ENCODE results near the gene HTT. TPM values are rescaled to one million over a fixed set of nuclear protein-coding genes. Genes with fewer than 3 reads are reported as not detected.

The HTT gene
- total RNA-seq, 1 experiment from 2014 or later, result 64.4 TPM

DNA sequence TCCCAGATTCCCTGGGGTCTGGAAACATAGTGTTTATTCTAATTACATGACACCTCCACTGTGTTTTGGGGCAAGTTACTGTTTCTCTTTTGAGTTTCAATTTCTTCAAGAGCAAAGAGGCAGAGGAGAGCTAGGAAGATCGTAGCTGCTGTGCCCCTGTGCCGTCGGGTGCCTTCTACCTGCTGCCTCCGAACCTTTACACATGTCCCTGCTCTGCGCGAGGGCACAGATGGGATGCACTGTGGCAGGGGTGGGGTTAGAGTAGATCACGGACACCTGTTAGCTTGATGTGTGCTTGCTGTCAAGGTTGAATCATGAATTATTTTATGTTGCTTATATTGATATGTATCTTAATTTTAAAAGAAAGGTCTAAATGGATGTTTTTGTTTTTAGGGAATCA is 103.4 kb downstream of the HTT start:
- Histone ChIP-seq H3K79me2 (ENCODE audit: insufficient read depth, low read length) (0 out of 2 replicates have a peak, but pooled peaks cover 2% of the 10 kb centered on the region), H3K4ac (ENCODE audit: low read depth, low read length) (no peak overlapping the region), H3K9me3 (ENCODE audit: control insufficient read depth, low read depth, low read length) (no peaks in the 10 kb centered on the region), H3K4me2 (ENCODE audit: insufficient read depth, insufficient read length, low read length) (no peak overlapping the region), H3K14ac (ENCODE audit: insufficient read depth, low read length) (no peak overlapping the region), H3K56ac (ENCODE audit: insufficient read length, low read depth, low read length) (no peak overlapping the region), H2BK15ac (ENCODE audit: low read depth, low read length) (no peak overlapping the region), H3K27ac (ENCODE audit: insufficient read length, low read depth, low read length) (no peak overlapping the region), H3T11ph (ENCODE audit: low read length) (no peak overlapping the region), H2BK120ac (ENCODE audit: low read depth, low read length, poor library complexity, severe bottlenecking) (no peak overlapping the region), H3K27me3 (ENCODE audit: insufficient read depth, low read length) (no peaks in the 10 kb centered on the region), H4K5ac (ENCODE audit: insufficient read length, low read depth, low read length) (no peak overlapping the region), H4K20me1 (ENCODE audit: control insufficient read depth, insufficient read depth, insufficient read length) (no peaks in the 10 kb centered on the region), H3K23me2 (ENCODE audit: insufficient read length, low read depth, low read length, poor library complexity, severe bottlenecking) (no peaks in the 10 kb centered on the region), H2BK20ac (ENCODE audit: low read depth, low read length, poor library complexity, severe bottlenecking) (no peak overlapping the region), H3K23ac (ENCODE audit: insufficient read length, low read depth, low read length) (no peak overlapping the region), H3K79me1 (ENCODE audit: insufficient read depth, low read depth, low read length, poor library complexity, severe bottlenecking) (no peaks in the 10 kb centered on the region), H4K91ac (ENCODE audit: insufficient read length, low read depth, low read length) (no peak overlapping the region), H4K8ac (replicated peaks; ENCODE audit: insufficient read length, low read depth, low read length) (no peak overlapping the region), H3K18ac (ENCODE audit: insufficient read length, low read depth, low read length) (no peak overlapping the region), H2AK5ac (ENCODE audit: insufficient read length, low read length) (no peak overlapping the region), H3K4me1 (ENCODE audit: insufficient read depth, low read length) (no peaks in the 10 kb centered on the region), H3K9ac (ENCODE audit: extremely low read depth, insufficient read length, low read length) (no peak overlapping the region), H2AFZ (ENCODE audit: low read length) (no peak overlapping the region), H2BK5ac (ENCODE audit: insufficient read length, low read length) (no peak overlapping the region), H2BK12ac (ENCODE audit: insufficient read length, low read depth, low read length) (no peak overlapping the region)
- Mint-ChIP-seq H3K4me1 (no peaks in the 10 kb centered on the region), H3K36me3 (ENCODE audit: insufficient read depth in 1 of 3, low read depth in 3 of 3) (peaks cover 15 to 79% (median 68%) of the 10 kb centered on the region in 3 experiments; a peak in 6 of 7 replicates), H3K4me3 (no peak overlapping the region), H3K27ac (no peak overlapping the region), H3K27me3 (ENCODE audit: low read depth) (no peaks in the 10 kb centered on the region), H3K9me3 (no peaks in the 10 kb centered on the region)
- TF ChIP-seq, protein P1, sequence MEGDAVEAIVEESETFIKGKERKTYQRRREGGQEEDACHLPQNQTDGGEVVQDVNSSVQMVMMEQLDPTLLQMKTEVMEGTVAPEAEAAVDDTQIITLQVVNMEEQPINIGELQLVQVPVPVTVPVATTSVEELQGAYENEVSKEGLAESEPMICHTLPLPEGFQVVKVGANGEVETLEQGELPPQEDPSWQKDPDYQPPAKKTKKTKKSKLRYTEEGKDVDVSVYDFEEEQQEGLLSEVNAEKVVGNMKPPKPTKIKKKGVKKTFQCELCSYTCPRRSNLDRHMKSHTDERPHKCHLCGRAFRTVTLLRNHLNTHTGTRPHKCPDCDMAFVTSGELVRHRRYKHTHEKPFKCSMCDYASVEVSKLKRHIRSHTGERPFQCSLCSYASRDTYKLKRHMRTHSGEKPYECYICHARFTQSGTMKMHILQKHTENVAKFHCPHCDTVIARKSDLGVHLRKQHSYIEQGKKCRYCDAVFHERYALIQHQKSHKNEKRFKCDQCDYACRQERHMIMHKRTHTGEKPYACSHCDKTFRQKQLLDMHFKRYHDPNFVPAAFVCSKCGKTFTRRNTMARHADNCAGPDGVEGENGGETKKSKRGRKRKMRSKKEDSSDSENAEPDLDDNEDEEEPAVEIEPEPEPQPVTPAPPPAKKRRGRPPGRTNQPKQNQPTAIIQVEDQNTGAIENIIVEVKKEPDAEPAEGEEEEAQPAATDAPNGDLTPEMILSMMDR (conservative IDR thresholded peaks at IDR 0.05), result no peak
- WGBS (ENCODE audit: extremely low coverage, insufficient read length, low lambda C conversion rate), result no CpG with 5 or more reads among the region's 7 CpGs
- no peak for DNase-seq
